ENCODE data around the gene ACYP1. TPM values are rescaled to one million over a fixed set of nuclear protein-coding genes. Genes with fewer than 3 reads are reported as not detected.

The ACYP1 gene
- total and polyA plus RNA-seq, 2 donors (not counting 3 experiments of a cell fraction or from before 2014, with no cell fraction given) = 30.2 to 37.5 TPM

GRCh38 chr14:75090353-75090752, 26.5 kb upstream of the ACYP1 start:
- H3K9ac ChIP-seq (replicated peaks; ENCODE audit: extremely low read depth, insufficient read depth, low read length) = no peak overlapping the region
- no peaks in the 10 kb centered on the region for H3K9me1 ChIP-seq (replicated peaks; ENCODE audit: control insufficient read depth, extremely low read depth, insufficient read depth, low read length)
- H3K36me3 ChIP-seq (ENCODE audit: control insufficient read depth in 2 of 2, extremely low read depth in 1 of 2, insufficient read depth in 2 of 2, low read length in 2 of 2) = peaks cover 6 to 12% of the 10 kb centered on the region in 2 experiments
- H2AFZ ChIP-seq (ENCODE audit: low read depth, low read length) = no peak overlapping the region
- no peak overlapping the region for H3K4me3 ChIP-seq (replicated peaks in 1 of 3; ENCODE audit: insufficient read depth in 1 of 3, low read depth in 1 of 3, low read length in 3 of 3)
- no peaks in the 10 kb centered on the region for H3K79me2 ChIP-seq (ENCODE audit: control insufficient read depth, insufficient read depth, low read length)
- dilution Hi-C loops (cut with MboI; ENCODE audit: extremely low pct_ligation_motif_present, low sequenced_read_pairs) = no loop called here
- FAIRE-seq (no peak), DNase-seq (ENCODE audit: low read depth, low spot score) (peak; percentile 33)
- intact Hi-C loops (cut with micrococcal nuclease) = no loop called here
- TF ChIP-seq FOS (IDR thresholded peaks at IDR 0.05; ENCODE audit: borderline replicate concordance, insufficient read depth, low read length) (peak; percentile 31), EZH2 (IDR thresholded peaks at IDR 0.05; ENCODE audit: borderline replicate concordance, low read depth, low read length, severe bottlenecking) (no peak)
- H3K27me3 ChIP-seq (ENCODE audit: control insufficient read depth in 2 of 2, insufficient read depth in 2 of 2, low read length in 2 of 2) = no peaks in the 10 kb centered on the region
- peak overlapping the region; percentile 41 for H3K27ac ChIP-seq (ENCODE audit: insufficient read depth, low read depth, low read length)
- no peaks in the 10 kb centered on the region for H4K20me1 ChIP-seq (replicated peaks; ENCODE audit: control insufficient read depth, extremely low read depth, insufficient read depth, low read length)
- ChIA-PET POLR2A (no interaction called here), CTCF (interaction anchor here (0.8 to 6.2 kb wide), 6 partner anchors 13 to 228 kb away, joined by 3 to 109 read pairs (median 28); no protein-coding TSS in a partner anchor)
- H3K4me2 ChIP-seq (ENCODE audit: insufficient read depth, low read length) = no peak overlapping the region
- no TSS peak for BruUV-seq (replicated peaks)
- no peaks in the 10 kb centered on the region for H3K9me3 ChIP-seq (replicated peaks; ENCODE audit: control insufficient read depth, insufficient read depth, low read length)
- peaks cover 4% of the 10 kb centered on the region for H3K4me1 ChIP-seq (ENCODE audit: control insufficient read depth, extremely low read depth, insufficient read depth, low read length)

DNA sequence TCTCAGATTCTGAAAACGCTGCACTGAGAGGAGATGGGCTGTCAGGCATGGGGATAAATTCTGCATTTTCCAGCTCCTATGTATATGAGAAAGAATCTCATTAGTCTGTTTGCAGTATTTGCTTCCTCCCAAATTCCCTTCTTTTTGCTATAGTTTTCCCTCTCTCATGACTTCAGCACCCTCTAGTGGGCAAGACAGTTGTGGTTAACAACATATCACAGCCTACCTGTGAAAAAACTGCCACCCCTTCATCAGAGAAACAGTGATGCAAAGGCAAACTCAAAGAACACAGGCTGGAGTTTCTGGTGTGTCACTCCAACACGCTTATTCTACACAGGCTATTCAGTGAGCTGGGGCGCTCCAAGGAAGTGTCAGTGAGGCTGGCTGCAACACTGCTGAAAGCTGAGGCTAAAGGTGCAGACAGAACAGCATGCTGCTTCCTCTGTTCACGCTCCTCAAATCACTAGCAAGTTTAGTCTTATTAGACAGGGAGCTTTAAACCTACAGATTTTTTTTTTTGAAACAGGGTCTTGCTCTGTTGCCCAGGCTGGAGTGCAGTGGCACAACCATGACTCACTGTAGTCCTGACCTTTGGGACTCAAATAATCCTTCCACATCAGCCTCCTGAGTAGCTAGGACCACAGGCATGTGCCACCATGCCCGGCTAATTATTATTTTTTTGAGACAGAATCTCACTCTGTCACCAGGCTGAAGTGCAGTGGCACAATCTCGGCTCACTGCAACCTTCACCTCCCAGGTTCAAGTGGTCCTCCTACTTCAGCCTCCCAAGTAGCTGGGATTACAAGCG, 24.9 kb upstream of the ACYP1 start:
- Histone ChIP-seq H2AFZ (ENCODE audit: low read depth, low read length) (no peak overlapping the region), H3K27me3 (ENCODE audit: control insufficient read depth in 2 of 2, insufficient read depth in 2 of 2, low read length in 2 of 2) (no peaks in the 10 kb centered on the region), H3K4me2 (ENCODE audit: insufficient read depth, low read length) (no peak overlapping the region), H3K36me3 (ENCODE audit: control insufficient read depth in 2 of 2, extremely low read depth in 1 of 2, insufficient read depth in 2 of 2, low read length in 2 of 2) (peaks cover 10 to 19% of the 10 kb centered on the region in 2 experiments), H3K79me2 (ENCODE audit: control insufficient read depth, insufficient read depth, low read length) (no peaks in the 10 kb centered on the region), H4K20me1 (replicated peaks; ENCODE audit: control insufficient read depth, extremely low read depth, insufficient read depth, low read length) (no peaks in the 10 kb centered on the region), H3K9me1 (replicated peaks; ENCODE audit: control insufficient read depth, extremely low read depth, insufficient read depth, low read length) (no peaks in the 10 kb centered on the region), H3K9me3 (replicated peaks; ENCODE audit: control insufficient read depth, insufficient read depth, low read length) (no peaks in the 10 kb centered on the region), H3K4me1 (ENCODE audit: control insufficient read depth, extremely low read depth, insufficient read depth, low read length) (peaks cover 4% of the 10 kb centered on the region), H3K9ac (replicated peaks; ENCODE audit: extremely low read depth, insufficient read depth, low read length) (no peak overlapping the region), H3K27ac (ENCODE audit: insufficient read depth, low read depth, low read length) (no peak overlapping the region), H3K4me3 (replicated peaks in 1 of 3; ENCODE audit: insufficient read depth in 1 of 3, low read depth in 1 of 3, low read length in 3 of 3) (no peak overlapping the region)
- ChIA-PET POLR2A (interaction anchor here (1.0 to 1.7 kb wide), 2 partner anchors 147 to 150 kb away, joined by 3 to 6 read pairs; no protein-coding TSS in a partner anchor), CTCF (interaction anchor here (0.6 to 6.2 kb wide), 51 partner anchors 9 to 480 kb away, joined by 3 to 109 read pairs (median 5); partner anchors contain the start of genes ACYP1, PGF, PROX2 and RPS6KL1)
- dilution Hi-C loops (cut with MboI; ENCODE audit: extremely low pct_ligation_motif_present, low sequenced_read_pairs) = no loop called here
- BruUV-seq (replicated peaks) = no TSS peak
- TF ChIP-seq FOS (IDR thresholded peaks at IDR 0.05; ENCODE audit: borderline replicate concordance, insufficient read depth, low read length) = no peak
- no peak for TF ChIP-seq POLR2A (IDR thresholded peaks at IDR 0.05; ENCODE audit: low read depth, low read length)
- no peak for TF ChIP-seq POLR2AphosphoS5 (IDR thresholded peaks at IDR 0.05; ENCODE audit: insufficient read depth, low read depth, low read length)
- TF ChIP-seq CTCF (IDR thresholded peaks at IDR 0.05; ENCODE audit: extremely low read depth in 1 of 2, insufficient read depth in 1 of 2, low read depth in 1 of 2, low read length in 2 of 2) = peak; percentile 62 to 74
- no peak for TF ChIP-seq MAX (IDR thresholded peaks at IDR 0.05; ENCODE audit: insufficient read depth, insufficient read length)
- TF ChIP-seq JUN (IDR thresholded peaks at IDR 0.05; ENCODE audit: borderline replicate concordance, insufficient read depth, insufficient read length, low read depth) = no peak
- peak; percentile 70 for DNase-seq (ENCODE audit: low read depth, low spot score)
- peak; percentile 86 for FAIRE-seq
- intact Hi-C loops (cut with micrococcal nuclease) = loop anchor here (1.0 kb wide), 3 partner anchors 142 to 227 kb away; no protein-coding TSS in a partner anchor
